Breast epithelium (tissue), 3 donors: Measurements from ENCODE around the gene BBS10.

ENCODE experiments used
- CTCF ChIP-seq, 3 donors: fragments of 450-650 bp; IDR thresholded peaks; one replicate each; pipeline ENCODE4 v1.5.1; 2016 to 2017; ENCODE audit warnings: antibody characterized with exemption in 3 of 3, mild to moderate bottlenecking in 3 of 3, moderate library complexity in 3 of 3
- POLR2A ChIP-seq: fragments of 450-650 bp; IDR thresholded peaks from one replicate; pipeline ENCODE4 v1.6.1; 2016; ENCODE audit warnings: antibody characterized with exemption, mild to moderate bottlenecking, moderate library complexity
- POLR2AphosphoS5 ChIP-seq, 3 donors: sonication (generic); formaldehyde crosslinking; IDR thresholded peaks; one replicate each; pipeline ENCODE4 v1.6.1; 2017; ENCODE audit warnings: antibody characterized with exemption in 3 of 3

- TF ChIP-seq POLR2AphosphoS5 (IDR thresholded peaks at IDR 0.05) (no peak), CTCF (IDR thresholded peaks at IDR 0.05) (no peak), POLR2A (no peak)
These were observed 31.0 kb upstream of the BBS10 start for GRCh38 chr12:76379261-76379660.
